Brain microvascular endothelial cell (primary cell): ENCODE results near the gene SF3B1.

Experiments used
- DNase-seq: peaks from one replicate; pipeline ENCODE4 v3.0.0-alpha.2; 2020
- H3K27ac ChIP-seq: fragments of 250-450 bp; sonication (Bioruptor Pico); 2 replicates; pipeline ENCODE4 v1.5.1; 2020; ENCODE audit warnings: mild to moderate bottlenecking, moderate library complexity
- H3K27me3 ChIP-seq: fragments of 250-450 bp; sonication (Bioruptor Pico); replicated peaks from 2 replicates; pipeline ENCODE4 v1.5.1; 2020; ENCODE audit warnings: mild to moderate bottlenecking
- H3K36me3 ChIP-seq: fragments of 250-450 bp; sonication (Bioruptor Pico); replicated peaks from 2 replicates; pipeline ENCODE4 v1.5.1; 2020; ENCODE audit warnings: mild to moderate bottlenecking
- H3K4me3 ChIP-seq: 2 replicates; pipeline ENCODE4 v1.5.1; 2011; ENCODE audit warnings: low read depth, mild to moderate bottlenecking, control low read depth, low read length, moderate library complexity
- CTCF ChIP-seq: IDR thresholded peaks from 2 replicates; pipeline ENCODE4 v1.5.1; 2011; ENCODE audit warnings: low read depth, mild to moderate bottlenecking, moderate library complexity, low read length, control low read depth, inconsistent platforms; ENCODE audit errors: missing control alignments
- in situ Hi-C: cut with HindIII; loops from 2 replicates; pipeline ENCODE4 v1.10.0; 2017; ENCODE audit warnings: low sequenced_read_pairs, low pct_ligation_motif_present

SF3B1 gene

GRCh38 chr2:197357986-197358385 is 76.8 kb downstream of the SF3B1 start:
- TF ChIP-seq CTCF: no peak
- in situ Hi-C loops: no loop called here
- Histone ChIP-seq H3K27ac (no peak overlapping the region), H3K27me3 (no peaks in the 10 kb centered on the region), H3K36me3 (no peaks in the 10 kb centered on the region), H3K4me3 (no peak overlapping the region)
- no peak for DNase-seq

- in situ Hi-C loops: no loop called here
- H3K36me3 ChIP-seq: no peaks in the 10 kb centered on the region
- no peak overlapping the region for H3K4me3 ChIP-seq
- H3K27me3 ChIP-seq: no peaks in the 10 kb centered on the region
- H3K27ac ChIP-seq: no peak overlapping the region
- DNase-seq: no peak
- peak; percentile 61 for TF ChIP-seq CTCF
Observed at GRCh38 chr2:197356136-197356535, 78.7 kb downstream of the SF3B1 start.

GRCh38 chr2:197354169-197354558 is 80.7 kb downstream of the SF3B1 start:
- no peak overlapping the region for H3K4me3 ChIP-seq
- no peak for TF ChIP-seq CTCF
- no peaks in the 10 kb centered on the region for H3K36me3 ChIP-seq
- in situ Hi-C loops: no loop called here
- H3K27me3 ChIP-seq: no peaks in the 10 kb centered on the region
- H3K27ac ChIP-seq: no peak overlapping the region
- no peak for DNase-seq

- in situ Hi-C loops: no loop called here
- Histone ChIP-seq H3K27me3 (no peaks in the 10 kb centered on the region), H3K4me3 (no peak overlapping the region), H3K27ac (no peak overlapping the region), H3K36me3 (no peaks in the 10 kb centered on the region)
- DNase-seq: no peak
- TF ChIP-seq CTCF: no peak
Observed at GRCh38 chr2:197353393-197354168, 81.2 kb downstream of the SF3B1 start.

GRCh38 chr2:197349699-197350098 is 85.1 kb downstream of the SF3B1 start:
- DNase-seq: no peak
- no peak for TF ChIP-seq CTCF
- in situ Hi-C loops: no loop called here

More at GRCh38 chr2:197349699-197350098, 85.1 kb downstream of the SF3B1 start:
- H3K36me3 ChIP-seq: no peaks in the 10 kb centered on the region
- no peaks in the 10 kb centered on the region for H3K27me3 ChIP-seq
- H3K4me3 ChIP-seq: no peak overlapping the region
- no peak overlapping the region for H3K27ac ChIP-seq
